NCI-H510A (cell line): ENCODE measurements around the gene HTR7.
"Not testable (repeated sequence)": the region's sequence is repeated elsewhere in the genome, so short reads cannot be mapped to it uniquely, and the experiment has no call there.

Experiments used
- DNase-seq: peaks from one replicate; lab custom pipeline; 2025; lab: John Stamatoyannopoulos, UW

Gene HTR7

DNA sequence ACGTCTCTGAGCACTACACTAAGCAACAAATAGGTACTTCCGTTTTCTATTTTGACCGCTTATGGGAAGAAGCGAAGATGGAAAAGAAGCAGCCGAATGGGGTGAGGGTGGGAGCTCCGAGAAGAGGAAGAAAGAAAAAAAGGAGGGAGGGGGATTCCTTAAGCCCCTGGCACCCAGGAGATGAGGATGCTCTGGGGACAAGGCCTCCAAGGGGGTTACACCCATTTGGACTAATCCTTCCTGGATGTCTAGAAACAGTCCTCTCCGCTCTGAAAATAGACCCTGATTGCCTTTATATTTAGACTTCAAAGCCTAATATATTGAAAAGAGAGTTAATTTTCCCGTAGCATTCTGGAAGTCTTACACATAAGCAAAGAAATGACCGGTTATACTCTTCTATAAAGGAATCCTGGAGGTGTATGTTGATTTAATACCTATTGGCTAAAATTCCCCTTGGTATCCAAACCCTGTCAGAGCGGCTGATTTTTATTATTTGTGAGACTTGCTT is 676 bp upstream of the HTR7 start:
- no peak for DNase-seq

DNA sequence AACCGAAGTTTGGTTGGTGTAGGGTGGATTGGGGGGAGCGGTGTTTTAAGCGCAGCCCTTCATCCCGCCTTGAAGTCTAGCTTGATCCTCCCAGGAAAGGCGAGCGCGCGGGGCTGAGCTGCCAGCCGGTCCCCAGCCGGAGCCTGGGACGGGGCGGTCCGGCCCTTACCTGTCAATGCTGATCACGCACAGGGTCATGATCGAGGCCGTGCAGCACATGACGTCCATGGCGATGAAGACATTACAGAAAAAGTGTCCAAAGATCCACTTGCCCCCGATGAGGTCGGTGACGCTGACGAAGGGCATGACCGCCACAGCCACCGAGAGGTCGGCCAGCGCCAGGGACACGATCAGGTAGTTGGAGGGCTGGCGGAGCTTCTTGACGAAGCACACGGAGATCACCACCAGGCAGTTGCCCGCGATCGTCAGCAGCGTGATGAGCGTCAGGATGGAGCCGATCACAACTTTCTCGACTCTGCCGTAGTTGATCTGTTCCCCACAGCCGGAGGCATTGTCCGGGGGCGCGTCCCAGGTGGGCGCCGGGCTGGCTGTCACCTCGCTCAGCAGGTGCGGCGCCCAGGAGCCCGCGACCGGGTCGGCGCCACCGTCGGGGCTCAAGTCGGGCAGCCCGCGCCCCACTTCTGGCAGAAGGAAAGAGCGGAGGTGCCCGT is 740 bp downstream of the HTR7 start:
- no peak for DNase-seq

DNA sequence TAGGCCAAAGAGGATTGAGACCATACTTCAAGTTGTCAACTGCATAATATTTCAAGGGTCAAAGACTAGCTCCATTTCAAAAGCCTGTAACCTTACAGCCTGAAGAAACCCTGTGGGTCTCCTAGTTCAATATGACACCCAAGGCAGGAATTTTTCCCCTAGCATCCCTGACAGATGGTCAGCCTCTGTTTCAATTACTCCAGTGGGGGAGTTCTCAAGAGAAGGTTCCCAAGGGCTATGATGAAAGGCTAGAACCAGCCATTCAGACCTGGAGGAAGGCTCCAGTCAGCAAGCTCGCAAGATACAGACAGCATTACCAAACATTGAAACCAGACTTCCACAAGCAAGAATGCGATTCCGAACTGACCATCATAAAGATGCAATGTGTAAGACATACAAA is 1.6 kb downstream of the HTR7 start:
- DNase-seq = no peak

DNA sequence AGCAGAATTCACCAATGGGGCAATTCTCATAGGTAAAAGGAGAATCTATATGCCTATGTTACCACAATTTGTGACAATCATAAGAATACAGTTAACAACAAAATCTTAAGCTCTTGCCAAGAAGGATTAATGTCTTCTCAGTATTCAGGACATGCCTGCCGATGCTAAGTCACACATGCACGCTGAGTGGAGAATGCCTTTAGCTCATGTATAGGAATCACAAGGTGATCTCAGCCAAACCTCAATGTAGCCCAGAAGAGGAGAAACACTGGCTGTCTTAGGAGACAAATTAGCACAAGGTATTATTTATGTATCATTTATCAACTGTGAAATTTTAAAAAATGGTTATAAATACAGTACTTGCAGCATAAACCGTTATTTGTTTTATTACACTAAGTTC is 2.7 kb downstream of the HTR7 start:
- DNase-seq = no peak

DNA sequence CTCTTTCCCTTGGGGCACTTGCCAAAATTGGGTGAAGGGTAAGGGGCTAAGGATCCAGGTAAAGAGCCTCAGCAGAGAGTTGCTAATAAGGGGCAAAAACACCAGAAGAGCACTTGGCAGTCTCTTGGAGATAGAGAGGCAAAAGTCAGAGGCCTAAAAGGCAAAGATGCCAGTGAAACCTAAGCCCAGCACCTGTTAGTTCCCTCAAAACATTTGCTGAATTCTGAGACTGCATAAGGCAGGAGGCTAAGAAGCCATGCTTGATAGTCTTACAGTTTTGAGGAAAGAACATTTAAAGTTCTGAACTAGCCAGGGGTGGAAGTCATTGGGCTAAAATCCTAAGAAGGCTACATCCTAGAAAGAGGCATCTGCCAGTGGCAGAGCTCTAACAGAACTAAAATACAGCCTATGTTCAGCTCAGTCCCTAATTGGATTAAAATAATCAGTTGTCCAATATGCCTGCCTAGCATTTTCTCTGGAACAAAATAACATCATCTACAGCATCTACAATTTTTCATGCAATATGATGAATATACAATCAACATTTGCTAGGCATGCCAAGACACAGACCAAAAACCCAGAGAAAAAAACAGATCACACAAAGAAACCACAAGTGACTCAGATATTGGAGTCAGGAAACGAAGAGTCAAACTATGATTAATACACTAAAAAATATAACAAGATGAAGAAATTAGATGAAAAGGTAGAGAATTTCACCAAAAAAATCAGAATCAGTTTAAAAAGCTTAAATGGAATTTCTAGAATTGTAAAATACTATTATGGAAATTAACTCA is 7.7 kb downstream of the HTR7 start:
- no peak for DNase-seq

DNA sequence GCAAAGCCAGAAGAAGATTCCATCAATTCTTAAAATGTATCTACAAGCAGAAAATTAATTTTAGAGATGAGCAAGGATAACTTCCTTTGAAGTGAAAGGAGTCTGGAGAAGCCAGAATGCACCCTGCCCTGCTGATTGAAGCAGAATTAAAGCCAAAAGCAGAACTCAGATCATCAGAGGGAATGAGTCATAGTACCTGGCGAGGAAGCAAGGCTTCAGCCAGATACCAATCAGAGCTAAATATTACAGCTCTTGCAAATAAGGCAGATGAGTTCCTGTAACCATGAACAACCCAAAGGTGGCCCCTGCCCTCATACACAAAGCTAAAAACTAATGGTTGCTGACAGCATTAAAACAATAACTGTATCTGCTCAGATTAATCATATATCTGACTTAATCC is 10.4 kb downstream of the HTR7 start:
- DNase-seq = no peak

DNA sequence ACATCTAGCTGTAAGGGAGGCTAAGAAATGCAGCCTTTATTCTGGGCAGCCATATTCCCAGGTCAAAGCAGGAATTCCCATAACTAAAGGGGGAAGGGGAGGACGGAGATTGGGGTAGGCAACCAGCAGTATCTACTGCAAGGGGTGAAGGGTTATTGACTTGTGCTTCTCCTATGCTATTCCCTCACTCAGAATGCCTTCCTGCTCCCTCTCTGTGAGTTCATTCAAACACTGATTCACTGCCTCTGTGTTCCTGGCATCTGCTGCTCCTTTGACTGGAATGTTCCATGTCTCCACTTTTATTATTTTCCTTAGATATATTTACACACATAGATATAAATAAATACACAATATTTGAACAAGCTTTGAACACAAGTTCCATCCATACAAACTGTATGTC is 11.1 kb downstream of the HTR7 start:
- DNase-seq = no peak

DNA sequence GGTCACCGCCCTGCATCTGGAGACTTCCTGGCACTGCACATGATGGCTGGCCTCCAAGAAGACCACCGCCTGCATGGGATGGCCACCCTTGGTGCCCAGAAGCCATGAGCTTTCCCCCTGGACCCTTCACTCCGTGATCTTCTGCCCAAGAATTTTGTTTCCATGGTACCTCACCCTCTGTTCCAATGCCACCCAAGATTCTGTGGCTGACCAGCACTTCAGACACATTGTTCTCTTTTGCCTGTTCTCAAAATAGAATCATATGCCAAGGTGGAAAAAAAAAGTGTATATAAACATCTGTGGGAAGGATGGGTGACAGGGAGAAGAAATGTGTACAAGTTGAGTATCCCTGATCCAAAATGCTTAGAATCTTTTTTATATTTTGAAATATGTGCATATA is 12.1 kb downstream of the HTR7 start:
- DNase-seq = no peak

DNA sequence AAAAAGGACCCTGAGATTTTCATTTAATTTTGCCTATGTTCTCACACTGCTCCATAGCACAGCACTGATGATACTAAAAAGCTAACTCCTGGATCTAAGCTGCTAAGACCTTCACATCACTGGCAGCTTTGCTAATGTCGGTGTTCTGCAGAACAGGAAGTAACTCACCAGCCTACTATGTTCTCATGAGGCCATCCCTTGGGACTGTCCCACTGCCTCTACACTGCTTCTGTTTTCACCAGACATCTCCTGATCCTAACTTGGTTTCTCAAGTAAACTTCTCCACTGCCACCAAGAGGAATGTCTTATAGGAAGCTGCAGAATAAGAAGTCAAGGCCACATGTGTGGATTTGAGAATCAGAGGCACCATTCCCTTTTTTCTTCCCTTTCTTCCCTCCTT is 15.1 kb downstream of the HTR7 start:
- DNase-seq = no peak

DNA sequence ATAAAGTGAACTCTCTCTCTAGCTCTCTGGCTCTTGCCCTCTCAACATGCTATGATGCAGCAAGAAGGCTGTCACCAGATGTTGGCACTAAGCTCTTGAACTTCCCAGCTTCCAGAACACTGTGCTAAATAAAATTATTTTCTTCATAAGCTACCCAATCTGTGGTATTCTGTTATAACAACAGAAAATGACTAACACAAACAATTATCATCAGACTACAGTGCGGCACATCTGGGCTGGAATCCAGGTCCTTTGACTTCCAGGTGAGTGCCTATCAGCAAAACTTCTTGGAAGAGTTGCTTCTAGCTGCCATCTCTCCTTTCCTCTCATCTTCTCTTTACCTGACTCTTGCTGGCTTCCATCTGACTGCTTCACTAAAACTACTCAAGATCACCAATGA is 20.4 kb downstream of the HTR7 start:
- DNase-seq = no peak

DNA sequence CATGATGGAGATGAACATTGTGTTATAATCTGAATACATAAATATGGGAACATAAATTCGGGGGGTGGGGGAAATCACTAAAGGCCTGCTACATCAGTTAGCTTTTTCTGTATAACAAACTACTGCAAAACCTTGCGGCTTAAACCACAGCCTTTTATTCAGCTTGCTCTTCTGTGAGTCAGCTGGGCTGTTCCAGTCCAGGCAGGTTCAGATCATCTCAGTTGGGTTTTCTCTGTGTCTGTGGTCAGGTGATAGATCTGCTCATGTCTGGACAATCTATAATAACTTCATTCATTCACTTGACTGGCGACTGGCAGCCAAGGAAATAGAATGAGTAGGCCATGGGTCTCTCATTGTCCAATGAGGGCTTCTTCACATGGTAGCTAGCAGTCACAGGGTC is 23.5 kb downstream of the HTR7 start:
- no peak for DNase-seq

DNA sequence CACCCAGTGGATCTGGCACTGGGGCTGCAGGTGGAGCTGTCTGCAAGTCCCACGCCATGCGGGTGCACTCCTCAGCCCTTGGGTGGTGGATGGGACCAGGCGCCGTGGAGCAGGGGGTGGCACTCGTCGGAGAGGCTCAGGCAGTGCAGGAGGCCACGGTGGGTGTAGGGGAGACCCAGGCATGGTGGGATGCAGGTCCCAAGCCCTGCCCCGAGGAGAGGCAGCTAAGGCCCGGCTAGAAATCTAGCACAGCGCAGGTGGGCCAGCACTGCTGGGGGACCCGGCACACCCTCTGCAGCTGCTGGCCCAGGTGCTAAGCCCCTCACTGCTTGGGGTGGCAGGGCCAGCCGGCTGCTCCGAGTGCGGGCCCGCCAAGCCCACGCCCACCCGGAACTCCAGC is 25.7 kb downstream of the HTR7 start:
- no peak for DNase-seq

DNA sequence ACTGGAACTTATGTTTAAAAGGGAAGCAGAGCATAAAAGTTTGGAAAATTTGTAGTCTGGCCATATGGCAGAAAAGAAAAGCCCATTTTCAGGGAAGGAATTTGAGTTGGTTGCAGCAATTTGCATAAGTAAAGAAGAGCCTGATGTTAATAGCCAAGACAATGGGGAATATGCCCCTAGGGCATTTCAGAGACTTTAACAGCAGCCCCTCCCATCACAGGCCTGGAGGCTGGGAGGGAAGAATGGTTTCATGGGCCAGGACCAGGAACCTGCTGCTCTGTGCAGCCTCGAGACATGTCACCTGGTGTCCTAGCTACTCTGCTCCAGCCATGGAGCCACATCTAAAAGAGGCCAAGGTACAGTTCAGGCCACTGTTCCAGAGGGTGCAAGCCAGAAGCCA is 35.3 kb downstream of the HTR7 start:
- DNase-seq = no peak

DNA sequence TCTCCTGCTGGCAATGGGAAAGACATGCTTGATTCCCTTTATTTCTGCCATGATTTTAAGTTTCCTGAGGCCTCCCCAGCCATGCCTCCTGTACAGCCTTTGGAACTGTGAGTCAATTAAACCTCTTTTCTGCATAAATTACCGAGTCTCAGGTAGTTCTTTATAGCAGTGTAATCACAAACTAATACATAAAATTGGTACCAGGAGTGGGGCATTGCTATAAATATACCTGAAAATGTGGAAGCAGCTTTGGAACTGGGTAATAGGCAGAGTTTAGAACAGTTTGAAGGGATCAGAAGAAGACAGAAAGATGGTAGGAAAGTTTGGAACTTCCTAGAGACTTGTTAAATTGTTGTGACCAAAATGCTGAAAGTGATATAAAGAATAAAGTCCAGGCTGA is 36.0 kb downstream of the HTR7 start:
- DNase-seq = not testable (repeated sequence)

DNA sequence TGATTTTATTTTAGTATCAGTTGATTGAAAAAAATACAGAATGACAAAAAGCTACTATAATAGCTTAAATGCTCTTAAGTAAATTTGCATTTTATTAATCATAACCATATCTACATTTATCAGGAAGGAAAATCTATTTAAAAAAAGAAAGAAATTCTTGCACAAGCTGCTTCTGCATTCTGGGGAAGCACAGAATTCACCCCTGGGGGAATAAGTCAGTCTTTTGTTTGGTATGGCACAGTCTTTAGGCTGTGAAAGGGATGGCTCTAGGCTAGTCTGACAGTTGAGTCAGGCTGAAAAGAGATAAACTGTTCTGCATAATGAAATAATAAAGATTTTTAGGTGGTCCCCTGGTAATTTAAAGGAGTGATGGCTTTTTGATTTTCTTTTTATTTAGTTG is 37.9 kb downstream of the HTR7 start:
- no peak for DNase-seq

DNA sequence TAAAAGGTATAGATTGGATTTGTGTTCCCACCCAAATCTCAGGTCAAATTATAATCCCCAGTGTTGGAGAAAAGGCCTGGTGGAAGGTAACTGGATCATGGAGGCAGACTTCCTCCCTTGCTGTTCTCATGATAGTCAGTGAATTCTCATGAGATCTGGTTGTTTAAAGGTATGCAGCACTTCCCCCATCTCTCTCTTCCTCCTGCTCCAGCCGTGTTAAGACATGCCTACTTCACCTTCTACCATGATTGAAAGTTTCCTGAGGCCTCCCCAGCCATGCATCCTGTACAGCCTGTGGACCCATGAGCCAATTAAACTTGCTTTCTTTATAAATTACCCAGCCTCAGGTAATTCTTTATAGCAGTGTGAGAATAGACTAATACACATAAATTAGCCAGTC is 39.1 kb downstream of the HTR7 start:
- no peak for DNase-seq

DNA sequence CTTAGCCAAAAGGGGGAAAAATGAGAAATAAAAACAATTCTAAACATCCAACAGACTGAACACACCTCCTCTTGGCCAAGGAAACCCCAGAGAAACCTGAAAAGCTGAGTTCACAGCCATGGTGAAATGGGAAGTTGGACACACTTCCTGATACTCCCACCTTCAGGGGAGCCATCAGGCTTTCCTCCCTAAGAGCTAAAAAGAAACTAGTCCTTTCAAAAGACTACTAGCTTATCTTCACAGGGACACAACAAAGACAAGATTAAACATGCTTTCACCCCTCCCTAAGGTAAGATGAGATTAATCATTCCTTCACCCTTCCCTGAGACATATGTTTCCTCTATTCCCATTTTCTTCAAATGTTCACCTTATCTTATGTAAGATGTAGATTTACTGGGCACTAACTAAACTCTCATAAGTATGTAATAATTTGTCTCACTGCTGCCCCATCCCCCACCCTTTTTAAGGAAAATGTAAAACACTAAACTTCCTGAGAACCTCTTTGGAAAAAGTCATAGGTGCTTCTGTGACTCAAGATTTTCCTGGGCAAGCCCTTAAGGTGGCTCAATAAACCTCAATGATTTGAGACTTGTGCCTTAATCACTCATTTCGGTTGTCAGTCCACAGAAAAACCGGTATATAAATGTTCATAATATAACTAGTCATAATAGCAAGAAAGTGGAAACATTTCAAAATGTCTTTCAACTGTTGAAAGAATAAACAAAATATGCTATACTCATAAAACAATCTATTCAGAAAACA is 40.5 kb downstream of the HTR7 start:
- no peak for DNase-seq

DNA sequence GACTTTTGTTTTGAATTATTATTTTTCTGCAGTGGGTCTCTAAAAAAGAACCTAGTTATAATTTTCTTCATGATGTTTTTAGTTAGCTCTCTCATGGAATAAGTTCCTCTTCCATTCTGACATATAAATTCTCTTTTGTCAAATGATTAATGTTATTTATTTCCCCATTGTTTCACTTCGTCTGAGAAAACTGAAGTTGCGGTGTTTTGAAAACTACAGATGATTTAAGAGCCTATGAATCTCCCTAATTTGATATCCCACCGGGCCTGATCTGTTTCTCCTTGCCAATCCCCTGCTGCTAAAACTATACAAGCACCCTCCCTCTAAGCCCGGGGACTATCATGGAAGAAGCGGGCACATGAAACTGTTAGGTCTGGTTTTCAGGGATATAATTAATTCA is 41.4 kb downstream of the HTR7 start:
- no peak for DNase-seq

DNA sequence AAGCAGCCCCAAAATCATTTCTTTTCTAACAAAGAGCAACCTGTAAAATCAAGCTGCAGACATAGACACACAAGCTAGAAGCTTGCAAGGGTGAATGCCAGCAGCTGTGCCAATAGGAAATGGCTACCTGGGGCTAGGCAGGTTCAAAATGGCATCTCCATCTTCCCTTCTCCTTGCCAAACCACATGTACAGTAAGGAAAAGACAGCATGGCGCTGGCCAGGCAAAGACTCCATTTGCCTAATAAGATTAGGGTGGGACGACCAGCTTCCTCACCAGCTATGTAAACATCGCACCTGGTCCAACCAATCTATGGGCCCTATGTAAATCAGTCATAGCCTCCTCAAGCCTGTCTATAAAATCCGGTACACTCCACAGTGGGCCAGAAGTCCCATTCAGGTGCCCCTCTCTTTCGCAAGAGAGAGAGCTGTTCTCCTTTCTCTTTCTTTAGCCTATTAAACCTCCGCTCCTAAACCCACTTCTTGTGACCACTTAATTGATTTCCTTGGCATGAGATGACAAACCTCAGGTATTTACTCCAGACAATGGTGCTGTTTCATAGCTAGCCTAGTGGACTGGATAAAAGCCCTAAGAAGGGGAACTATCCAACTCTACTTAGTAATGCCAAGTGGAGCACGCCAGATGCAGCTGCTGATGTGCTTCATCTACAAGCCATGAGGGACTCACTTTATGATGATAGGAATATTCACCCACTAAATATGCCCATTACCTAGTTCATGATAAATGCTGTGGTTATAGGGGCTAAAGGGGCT is 44.1 kb downstream of the HTR7 start:
- DNase-seq = no peak

DNA sequence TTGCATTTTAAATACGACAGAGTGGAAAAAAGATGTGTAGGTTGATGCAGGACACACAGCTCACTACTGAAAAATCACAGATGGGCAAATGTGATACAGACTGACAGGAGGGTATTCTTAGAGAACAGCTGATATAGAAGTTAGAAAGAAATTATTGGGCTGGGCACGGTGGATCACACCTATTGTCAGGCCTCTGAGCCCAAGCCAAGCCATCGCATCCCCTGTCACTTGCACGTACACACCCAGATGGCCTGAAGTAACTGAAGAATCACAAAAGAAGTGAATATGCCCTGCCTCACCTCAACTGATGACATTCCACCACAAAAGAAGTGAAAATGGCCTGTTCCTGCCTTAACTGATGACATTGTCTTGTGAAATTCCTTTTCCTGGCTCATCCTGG is 50.7 kb downstream of the HTR7 start:
- not testable (repeated sequence) for DNase-seq

DNA sequence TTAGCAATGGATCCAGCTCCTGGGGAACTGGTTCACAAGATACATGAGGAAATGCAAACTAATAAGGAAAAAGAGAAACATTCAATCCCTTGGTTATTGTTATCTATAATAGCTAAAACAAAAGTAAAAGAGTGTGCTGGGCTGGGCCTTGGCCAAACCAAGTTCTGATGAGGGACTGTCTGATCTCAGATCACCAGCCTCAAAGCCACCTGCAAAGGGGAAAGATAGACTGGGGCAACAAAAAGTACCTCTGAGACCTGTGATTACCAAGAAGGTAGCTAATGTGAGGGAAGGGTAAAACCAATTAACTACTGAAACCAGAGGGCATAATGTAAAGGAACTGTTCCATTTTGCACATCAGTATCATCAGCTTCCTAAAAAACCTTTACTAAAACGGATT is 51.2 kb downstream of the HTR7 start:
- no peak for DNase-seq

DNA sequence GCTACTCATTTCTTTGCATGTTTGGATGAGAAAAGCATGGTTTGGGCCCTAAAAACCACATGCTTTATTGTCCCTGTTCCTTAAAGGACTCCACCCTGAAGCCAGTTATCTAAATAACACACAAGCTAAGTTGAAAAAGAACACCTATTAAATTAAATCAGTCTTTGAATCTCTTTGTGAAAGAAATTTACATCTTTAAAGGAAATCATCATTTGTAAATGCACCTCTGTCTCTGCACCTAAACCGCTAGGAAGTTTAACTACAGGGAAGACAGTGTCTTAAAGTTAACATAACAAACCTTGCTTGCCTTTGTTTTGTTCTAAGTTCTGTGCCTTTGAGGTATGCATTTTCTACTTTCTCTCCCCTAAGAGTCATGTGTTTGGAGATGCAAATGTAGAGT is 52.6 kb downstream of the HTR7 start:
- no peak for DNase-seq
